Peyer's patch (tissue), 4 donors: ENCODE measurements around the gene AUTS2.

Experiments
- POLR2A ChIP-seq, 2 donors: fragments of 450-650 bp; IDR thresholded peaks; one replicate each; pipeline ENCODE4 v1.5.1; 2017; ENCODE audit warnings: antibody characterized with exemption in 2 of 2, mild to moderate bottlenecking in 2 of 2, moderate library complexity in 2 of 2
- TF ChIP-seq, protein P1 (sequence below), 6 experiments: fragments of 450-650 bp in 4 of 6; fragments of 200-600 bp in 2 of 6; sonication (generic) in 1 of 6; IDR thresholded peaks; one replicate each; pipeline ENCODE4 v1.5.1; 2017 to 2019; ENCODE audit warnings: antibody characterized with exemption in 6 of 6, mild to moderate bottlenecking in 3 of 6, moderate library complexity in 1 of 6

DNA sequence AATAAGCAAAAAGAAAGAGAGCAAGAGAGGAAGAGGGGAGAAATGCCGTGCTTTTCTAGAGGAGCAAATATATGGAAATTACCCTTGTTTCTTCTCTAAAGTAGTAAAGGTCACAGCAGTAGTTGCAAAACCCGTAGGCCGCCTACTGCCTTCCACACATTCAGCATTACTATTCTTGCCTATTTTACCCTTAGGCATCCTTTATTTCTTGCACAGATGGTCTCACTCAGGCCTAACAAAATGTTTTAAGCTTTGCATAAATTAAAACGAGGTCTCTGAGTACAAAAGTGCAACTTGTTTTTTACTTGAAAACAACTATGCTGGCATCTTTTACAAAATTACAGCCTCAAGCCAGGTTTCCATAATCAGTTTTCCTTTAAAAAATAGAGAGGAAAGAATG, 644.6 kb downstream of the AUTS2 start:
- TF ChIP-seq, protein P1, sequence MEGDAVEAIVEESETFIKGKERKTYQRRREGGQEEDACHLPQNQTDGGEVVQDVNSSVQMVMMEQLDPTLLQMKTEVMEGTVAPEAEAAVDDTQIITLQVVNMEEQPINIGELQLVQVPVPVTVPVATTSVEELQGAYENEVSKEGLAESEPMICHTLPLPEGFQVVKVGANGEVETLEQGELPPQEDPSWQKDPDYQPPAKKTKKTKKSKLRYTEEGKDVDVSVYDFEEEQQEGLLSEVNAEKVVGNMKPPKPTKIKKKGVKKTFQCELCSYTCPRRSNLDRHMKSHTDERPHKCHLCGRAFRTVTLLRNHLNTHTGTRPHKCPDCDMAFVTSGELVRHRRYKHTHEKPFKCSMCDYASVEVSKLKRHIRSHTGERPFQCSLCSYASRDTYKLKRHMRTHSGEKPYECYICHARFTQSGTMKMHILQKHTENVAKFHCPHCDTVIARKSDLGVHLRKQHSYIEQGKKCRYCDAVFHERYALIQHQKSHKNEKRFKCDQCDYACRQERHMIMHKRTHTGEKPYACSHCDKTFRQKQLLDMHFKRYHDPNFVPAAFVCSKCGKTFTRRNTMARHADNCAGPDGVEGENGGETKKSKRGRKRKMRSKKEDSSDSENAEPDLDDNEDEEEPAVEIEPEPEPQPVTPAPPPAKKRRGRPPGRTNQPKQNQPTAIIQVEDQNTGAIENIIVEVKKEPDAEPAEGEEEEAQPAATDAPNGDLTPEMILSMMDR (IDR thresholded peaks at IDR 0.05) = no peak
- no peak for TF ChIP-seq POLR2A (IDR thresholded peaks at IDR 0.05)
